ENCODE measurements around the gene ZKSCAN4. TPM values are rescaled to one million over a fixed set of nuclear protein-coding genes. Genes with fewer than 3 reads are reported as not detected.

ZKSCAN4 gene
- total RNA-seq, 4 donors from 2014 or later: 4.4 to 6.4 (median 5.9) TPM

- H3K4me3 ChIP-seq (ENCODE audit: low read depth, poor library complexity, severe bottlenecking): peak within 1 kb of the TSS; percentile 19
- DNase-seq (ENCODE audit: low spot score in 2 of 2): peak; percentile 51 to 94
- intact Hi-C loops (cut with DNase I; ENCODE audit: low total_unique reads): no loop called here
- WGBS, 2 donors: 29 to 30% methylated on average over 52 to 54 of the region's 58 CpGs
- TF ChIP-seq POLR2A (IDR thresholded peaks at IDR 0.05): no peak
- TF ChIP-seq, protein P1, sequence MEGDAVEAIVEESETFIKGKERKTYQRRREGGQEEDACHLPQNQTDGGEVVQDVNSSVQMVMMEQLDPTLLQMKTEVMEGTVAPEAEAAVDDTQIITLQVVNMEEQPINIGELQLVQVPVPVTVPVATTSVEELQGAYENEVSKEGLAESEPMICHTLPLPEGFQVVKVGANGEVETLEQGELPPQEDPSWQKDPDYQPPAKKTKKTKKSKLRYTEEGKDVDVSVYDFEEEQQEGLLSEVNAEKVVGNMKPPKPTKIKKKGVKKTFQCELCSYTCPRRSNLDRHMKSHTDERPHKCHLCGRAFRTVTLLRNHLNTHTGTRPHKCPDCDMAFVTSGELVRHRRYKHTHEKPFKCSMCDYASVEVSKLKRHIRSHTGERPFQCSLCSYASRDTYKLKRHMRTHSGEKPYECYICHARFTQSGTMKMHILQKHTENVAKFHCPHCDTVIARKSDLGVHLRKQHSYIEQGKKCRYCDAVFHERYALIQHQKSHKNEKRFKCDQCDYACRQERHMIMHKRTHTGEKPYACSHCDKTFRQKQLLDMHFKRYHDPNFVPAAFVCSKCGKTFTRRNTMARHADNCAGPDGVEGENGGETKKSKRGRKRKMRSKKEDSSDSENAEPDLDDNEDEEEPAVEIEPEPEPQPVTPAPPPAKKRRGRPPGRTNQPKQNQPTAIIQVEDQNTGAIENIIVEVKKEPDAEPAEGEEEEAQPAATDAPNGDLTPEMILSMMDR (IDR thresholded peaks at IDR 0.05): no peak
Measured at GRCh38 chr6:28258877-28259777, 7.1 kb upstream of the ZKSCAN4 start, which contains the start of gene NKAPL. Gene NKAPL, plus strand, starts transcription at chr6:28259297. Its CDS starts 75 bp downstream, at chr6:28259372.

- no peak overlapping the region for H3K4me3 ChIP-seq (ENCODE audit: low read depth, poor library complexity, severe bottlenecking)
- WGBS, 2 donors: 0% methylated on average over 1 of the region's 1 CpG
- intact Hi-C loops (cut with DNase I; ENCODE audit: low total_unique reads): no loop called here
- TF ChIP-seq, protein P1 (IDR thresholded peaks at IDR 0.05): no peak
- TF ChIP-seq POLR2A (IDR thresholded peaks at IDR 0.05): no peak
- DNase-seq (ENCODE audit: low spot score in 2 of 2): no peak
Measured at GRCh38 chr6:28257042-28257441, 5.0 kb upstream of the ZKSCAN4 start.

GRCh38 chr6:28254121-28254519 is 2.1 kb upstream of the ZKSCAN4 start:
- intact Hi-C loops (cut with DNase I; ENCODE audit: low total_unique reads): no loop called here
- 86 to 100% methylated on average over 1 of the region's 1 CpG for WGBS, 2 donors
- TF ChIP-seq, protein P1 (IDR thresholded peaks at IDR 0.05): no peak
- TF ChIP-seq POLR2A (IDR thresholded peaks at IDR 0.05): no peak
- DNase-seq (ENCODE audit: low spot score in 2 of 2): no peak
- H3K4me3 ChIP-seq (ENCODE audit: low read depth, poor library complexity, severe bottlenecking): no peak overlapping the region

DNA sequence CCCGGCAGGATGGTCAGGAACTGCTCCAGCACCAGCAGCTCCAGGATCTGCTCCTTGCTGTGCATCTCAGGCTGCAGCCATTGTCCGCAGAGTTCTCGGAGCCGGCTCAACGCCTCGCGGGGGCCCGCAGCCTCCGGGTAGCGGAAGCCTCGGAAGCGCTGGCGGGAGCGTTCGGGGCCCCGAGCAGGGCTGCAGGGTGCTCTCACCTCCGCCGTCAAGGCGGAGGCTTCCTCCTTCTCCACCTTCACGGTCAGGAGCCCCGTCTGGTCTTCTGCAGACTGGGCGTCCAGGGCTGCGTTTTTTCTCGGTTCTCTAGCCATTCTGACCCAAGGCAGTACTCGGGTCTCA is 434 bp downstream of the ZKSCAN4 start:
- intact Hi-C loops (cut with DNase I; ENCODE audit: low total_unique reads): no loop called here
- peak overlapping the region; percentile 92 for H3K4me3 ChIP-seq (ENCODE audit: low read depth, poor library complexity, severe bottlenecking)
- 0 to 1% methylated on average over 11 to 24 of the region's 25 CpGs for WGBS, 2 donors
- DNase-seq (ENCODE audit: low spot score in 2 of 2): no peak
- TF ChIP-seq, protein P1 (IDR thresholded peaks at IDR 0.05): no peak
- no peak for TF ChIP-seq POLR2A (IDR thresholded peaks at IDR 0.05)

GRCh38 chr6:28250747-28251146 is 1.3 kb downstream of the ZKSCAN4 start:
- H3K4me3 ChIP-seq (ENCODE audit: low read depth, poor library complexity, severe bottlenecking): no peak overlapping the region
- DNase-seq (ENCODE audit: low spot score in 2 of 2): no peak
- 74 to 78% methylated on average over 2 of the region's 2 CpGs for WGBS, 2 donors
- TF ChIP-seq, protein P1 (IDR thresholded peaks at IDR 0.05): no peak
- no peak for TF ChIP-seq POLR2A (IDR thresholded peaks at IDR 0.05)
- intact Hi-C loops (cut with DNase I; ENCODE audit: low total_unique reads): no loop called here
